Testis (tissue), 2 donors: ENCODE data around the gene MTRF1L.

Experiments used
- CTCF ChIP-seq, 3 experiments: fragments of 450-650 bp in 2 of 3; fragments of 200-600 bp in 1 of 3; sonication (generic) in 1 of 3; IDR thresholded peaks; one replicate each; pipeline ENCODE4 v1.5.1; 2016 to 2019; ENCODE audit warnings: antibody characterized with exemption in 3 of 3, mild to moderate bottlenecking in 2 of 3, moderate library complexity in 1 of 3
- POLR2A ChIP-seq: fragments of 450-650 bp; IDR thresholded peaks from one replicate; pipeline ENCODE4 v1.6.1; 2017; ENCODE audit warnings: antibody characterized with exemption, mild to moderate bottlenecking, moderate library complexity

- no peak for TF ChIP-seq CTCF (IDR thresholded peaks at IDR 0.05)
- TF ChIP-seq POLR2A = no peak
Measured at GRCh38 chr6:153034139-153034538, 31.6 kb upstream of the MTRF1L start.
